Fibroblast of peridontal ligament (primary cell): ENCODE measurements around the gene F13A1.

Experiments
- DNase-seq: peaks from one replicate; pipeline ENCODE4 v3.0.0-alpha.2; 2010; ENCODE audit errors: extremely low read depth

Gene F13A1

DNA sequence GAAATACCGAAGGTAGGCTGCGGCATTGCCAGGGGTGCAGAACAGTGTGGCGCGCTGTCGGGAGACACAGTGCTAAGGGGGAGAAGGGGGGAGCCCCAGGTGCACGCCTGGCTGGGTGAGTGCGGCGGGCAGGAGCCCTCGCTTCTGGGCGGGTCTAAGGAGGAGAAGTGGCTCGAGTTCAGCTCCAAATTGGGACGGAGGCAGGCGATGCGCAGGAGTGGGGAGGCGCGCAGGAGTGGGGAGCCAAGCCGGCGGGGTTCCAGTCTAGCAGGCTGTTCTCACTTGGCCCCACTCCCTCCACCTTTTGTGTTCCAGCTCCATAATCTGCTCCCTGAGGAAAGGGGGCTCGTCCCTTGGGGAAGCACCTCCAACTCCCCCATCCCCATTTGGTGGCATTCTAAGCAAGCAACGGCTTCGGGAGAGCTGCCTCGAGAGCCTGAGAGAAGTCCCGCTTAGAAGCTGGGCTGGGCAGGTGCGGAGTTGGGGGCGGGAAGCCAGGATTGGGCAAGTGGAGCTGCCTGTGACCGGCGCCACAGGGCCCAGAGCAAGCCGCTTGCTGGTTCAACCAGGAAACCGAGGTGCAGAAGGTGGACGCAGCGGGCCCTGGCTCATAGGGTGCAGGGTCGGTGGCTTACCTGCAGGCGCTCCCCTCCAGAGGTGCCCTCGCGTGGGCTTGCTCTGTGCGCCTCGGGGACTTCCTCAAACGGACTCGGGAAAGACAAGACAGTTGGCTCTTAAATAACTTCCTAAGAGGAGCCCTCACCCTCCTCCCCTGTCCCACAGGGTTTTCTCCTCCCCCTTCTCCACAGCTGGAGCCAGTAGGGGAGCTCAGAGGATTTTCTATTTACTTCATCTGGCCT lies at the start of gene F13A1:
Gene F13A1 (minus strand): TSS at position 711 of the 860 bp plus-strand sequence. CDS start 1,998 bp downstream, outside the sequence.
- no peak for DNase-seq

DNA sequence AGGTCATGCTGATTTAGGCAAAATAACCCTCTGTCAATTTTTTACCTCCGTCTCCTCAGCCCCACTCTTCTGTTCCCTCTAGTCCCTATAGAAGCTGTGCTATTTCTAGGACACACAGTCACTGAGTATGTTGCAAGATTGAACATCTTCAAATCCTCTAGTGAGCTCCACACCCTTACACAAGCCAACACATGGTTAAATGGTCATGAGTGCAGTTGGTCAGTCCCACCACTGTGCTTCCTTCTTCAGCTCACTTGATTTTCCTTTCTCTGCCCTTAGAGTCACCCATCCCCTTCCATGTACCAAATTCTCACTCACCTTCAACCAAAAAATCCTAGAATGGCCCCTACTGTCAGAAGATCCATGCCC lies 48.2 kb upstream of the F13A1 start:
- DNase-seq = no peak

DNA sequence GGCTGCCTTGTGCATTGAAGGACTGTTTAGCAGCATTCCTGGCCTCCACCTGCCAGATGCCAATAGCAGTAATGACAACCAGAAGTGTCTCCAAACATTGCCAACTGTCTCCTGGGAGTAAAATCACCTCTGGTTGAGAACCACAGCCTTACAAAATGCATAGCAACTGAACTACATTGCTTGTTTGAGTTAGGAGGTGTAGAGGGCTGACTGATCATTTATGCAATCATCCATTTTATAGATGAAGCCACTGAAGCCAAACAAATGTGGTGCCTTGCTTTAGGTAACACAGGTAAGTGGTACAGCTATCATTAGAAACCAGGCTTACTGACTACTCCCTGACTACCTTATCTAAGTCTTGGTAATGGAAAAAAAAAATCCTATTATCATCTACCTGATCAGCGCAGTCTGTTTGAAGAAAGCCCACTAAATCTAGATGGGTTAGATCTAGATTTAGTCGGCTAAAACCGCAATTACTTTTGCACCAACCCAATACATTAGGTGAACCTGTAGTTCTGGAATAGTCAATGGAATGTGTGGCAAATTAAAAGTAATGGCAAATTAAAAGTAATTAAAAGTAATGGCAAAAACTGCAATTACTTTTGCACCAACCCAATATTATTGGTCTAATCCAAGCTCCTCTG lies 47.7 kb upstream of the F13A1 start:
- DNase-seq = no peak

DNA sequence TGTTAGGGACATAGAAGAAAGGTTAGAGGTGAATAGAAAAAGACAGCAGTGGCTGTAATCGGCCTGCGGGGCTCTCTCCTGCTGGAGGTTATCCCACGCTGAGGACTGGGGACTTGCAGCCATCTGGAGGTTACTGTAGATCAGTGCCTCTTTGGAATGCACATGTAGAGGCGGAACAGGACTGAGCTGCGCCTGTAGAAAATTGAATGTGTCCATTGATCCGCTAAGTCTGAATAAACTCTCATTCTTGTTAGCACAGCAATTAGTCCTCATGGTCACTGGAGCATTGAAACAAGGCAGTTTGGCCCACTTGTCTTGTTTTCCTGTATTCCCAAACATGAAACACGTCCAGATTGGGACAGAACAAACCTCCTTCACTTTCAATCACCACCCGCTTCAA lies 46.3 kb upstream of the F13A1 start:
- DNase-seq = no peak

DNA sequence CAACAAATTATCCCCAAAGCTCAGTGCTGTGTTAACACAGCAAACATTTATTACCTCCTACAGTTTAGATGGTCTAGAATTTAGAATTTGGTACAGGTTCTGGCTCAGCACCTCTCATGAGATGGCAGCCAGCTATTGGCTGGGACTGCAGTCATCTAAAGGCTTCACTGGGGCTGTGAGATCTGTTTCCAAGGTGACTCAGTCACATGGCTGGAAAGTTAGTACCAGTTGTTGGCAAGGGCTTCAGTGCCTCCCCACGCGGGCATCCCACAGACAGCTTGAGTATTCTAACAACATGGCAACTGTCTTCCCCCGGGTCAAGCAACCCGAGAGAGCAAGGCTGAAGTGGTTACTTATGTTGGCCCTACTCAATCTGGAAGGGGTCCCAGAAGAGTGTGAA lies 44.8 kb upstream of the F13A1 start:
- DNase-seq = no peak

DNA sequence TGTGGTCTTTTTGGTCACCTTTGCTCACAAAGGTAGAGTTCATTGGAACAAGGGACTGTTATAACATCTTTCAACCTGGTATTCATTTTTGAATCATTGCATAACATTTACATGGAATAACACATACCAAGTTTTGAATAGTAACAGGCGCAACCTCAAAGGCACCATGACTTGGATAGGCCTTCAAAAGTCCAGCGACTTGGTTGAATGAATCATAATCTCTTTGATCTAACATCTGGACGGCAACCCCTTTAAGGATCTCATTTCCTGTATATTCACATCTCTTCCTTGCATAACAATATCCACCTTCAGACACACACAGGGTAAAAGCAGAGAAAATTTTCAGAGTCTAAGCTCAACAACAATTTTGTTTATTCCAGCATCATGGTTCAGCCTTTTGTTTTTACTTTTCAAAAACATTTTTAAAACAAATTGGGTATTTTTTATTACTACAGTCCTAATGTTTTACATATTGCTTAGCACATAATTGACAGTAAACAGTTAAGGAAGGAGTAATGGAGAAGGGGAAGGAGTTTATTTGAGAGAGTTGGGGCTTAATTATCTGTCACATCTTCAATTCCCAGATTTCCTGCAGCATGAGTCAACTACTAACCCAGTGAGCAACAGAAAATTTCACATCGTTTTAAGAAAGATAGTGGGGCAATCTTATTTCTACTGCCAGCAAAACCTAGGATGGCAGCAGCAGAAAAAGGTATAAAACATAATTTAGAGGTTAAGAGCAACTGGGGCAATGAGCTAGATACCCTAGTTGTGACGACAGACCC lies 41.8 kb upstream of the F13A1 start:
- DNase-seq = no peak

DNA sequence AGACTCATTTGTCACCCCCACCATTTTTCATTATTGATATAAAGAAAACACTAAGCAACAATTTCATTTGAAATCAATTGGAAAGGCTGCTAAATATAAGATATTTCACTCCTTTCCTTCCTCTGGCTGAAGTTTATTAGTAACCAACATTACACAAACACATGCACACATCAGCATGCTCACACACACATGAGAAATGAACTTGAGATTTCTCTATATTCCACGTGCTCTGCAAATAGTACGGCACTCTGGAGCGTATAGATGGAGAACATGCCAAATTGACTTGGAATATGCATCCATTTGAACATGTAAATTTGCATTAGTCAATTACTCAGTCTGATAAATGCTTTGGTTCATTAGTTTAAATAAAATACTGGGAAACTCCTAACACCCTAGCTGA lies 37.1 kb upstream of the F13A1 start:
- no peak for DNase-seq

DNA sequence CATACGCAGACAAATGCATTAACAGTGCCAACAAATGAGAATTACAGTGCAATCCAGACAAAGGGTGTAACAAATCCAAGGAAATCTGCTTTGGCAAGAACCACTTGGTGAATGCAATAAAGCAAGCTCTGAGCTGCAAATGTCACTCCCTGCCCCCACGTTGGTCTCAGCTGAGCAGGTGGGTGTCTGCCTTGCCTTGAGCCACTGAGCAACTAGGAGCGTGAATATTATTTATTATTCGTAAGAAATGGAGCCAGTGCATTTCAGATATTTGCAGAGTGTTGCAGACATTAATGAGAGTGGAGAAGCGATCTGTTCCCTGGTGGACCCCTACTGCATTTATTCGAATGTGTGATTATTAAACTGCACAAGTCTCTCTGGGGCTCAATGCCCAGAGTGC lies 36.6 kb upstream of the F13A1 start:
- no peak for DNase-seq

DNA sequence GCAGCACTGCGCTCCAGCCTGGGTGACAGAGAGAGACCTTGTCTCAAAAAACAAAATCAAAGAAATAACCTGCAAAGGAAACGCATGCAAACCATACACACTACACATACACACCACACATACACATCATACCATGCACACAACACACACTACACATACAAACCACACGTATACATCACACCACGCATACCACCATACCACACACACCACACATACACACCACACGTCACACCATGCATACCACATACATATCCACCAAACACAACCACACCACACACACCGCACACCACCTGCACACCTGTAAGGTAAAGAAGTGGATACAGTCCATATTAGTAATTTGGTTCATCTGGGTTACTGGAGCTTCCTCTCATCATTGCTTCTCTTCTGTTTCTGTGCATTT lies 32.3 kb upstream of the F13A1 start:
- no peak for DNase-seq

DNA sequence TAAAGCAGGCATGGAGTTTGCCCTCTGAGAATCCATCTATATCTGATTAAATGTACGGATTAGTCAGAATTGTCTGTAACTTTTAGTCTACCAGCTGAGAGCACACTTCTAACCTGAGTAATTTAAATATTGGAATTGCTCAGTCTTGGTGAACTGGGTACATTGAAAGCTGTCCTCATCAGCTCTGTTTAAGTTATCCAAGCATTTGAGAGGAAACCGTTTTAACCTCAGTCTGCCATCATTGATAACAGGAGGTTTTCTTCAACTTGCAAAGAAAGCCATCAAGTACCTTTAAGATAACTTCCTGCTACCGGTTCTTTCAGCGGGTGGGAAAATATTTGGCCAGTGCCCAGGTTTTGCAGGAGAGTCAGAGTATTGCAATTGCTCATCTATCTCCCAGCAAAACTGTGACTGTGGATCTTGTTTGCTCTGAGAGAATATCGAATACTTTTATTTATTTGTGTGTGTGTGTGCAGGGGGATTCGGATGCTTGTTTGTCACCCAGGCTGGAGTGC lies 31.1 kb upstream of the F13A1 start:
- DNase-seq = no peak

DNA sequence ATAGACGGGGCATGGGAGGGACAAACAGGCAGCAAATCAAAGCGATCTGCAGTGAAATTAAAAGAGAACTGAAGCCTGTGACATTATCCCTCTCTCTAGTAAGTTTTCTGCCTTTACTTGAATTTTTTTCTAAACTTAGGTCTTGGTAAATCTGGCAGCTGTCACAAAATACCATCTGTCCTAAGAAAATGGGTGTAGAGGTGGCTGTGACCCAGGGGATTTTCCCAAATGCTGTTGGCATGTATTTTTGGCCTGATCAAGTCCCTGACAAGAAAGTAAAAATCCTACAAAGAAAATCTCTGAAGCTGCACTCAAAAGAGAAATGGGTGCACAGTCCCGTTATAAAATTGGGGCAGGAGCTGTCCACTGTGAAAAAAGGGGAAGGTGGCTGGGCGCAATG lies 30.2 kb upstream of the F13A1 start:
- no peak for DNase-seq

DNA sequence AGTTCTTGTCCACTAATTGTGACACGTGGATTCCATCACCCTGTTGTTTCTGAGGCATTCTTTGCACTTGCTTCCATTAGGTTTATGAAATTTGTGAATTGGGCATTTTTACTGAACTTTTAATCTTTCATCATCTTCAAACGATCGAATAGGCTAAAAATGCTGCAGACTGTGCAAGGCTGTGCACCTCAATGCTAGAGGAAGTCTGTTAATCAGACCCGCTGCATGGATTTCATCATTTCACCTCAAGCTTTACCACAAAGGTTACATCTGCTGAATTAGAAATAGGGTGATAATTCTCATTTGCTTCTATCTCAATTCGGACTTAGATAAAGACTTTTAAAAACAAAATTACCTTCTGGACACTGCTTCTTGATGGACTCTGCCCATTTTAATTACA lies 27.8 kb upstream of the F13A1 start:
- DNase-seq = no peak

DNA sequence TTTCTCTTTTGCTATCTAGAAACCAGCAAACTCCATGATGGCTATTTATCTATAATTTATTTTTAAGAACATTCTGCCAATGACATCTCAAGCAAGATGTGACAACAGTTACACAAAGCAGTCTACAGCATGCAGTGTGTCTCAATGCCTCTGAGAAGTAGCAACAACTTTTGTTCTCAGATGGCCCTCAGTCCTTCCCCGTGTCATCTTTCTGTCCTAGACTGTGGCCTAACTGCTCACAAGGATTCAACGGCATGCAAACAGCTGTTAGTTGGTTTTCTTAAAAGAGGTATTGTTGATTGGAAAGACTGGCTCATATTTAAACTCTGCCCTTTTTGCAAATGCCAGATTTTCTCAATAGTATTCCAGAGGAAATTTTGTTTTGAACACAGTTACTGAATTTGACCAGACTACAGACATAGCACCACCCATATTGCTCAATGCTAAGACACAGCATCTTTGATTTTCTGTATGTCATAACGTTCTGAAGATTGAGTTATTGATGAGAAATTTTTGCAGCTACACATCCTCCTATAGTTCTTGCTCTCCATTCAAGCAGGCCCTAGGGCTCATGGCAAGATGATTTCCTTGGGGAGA lies 26.1 kb upstream of the F13A1 start:
- no peak for DNase-seq

DNA sequence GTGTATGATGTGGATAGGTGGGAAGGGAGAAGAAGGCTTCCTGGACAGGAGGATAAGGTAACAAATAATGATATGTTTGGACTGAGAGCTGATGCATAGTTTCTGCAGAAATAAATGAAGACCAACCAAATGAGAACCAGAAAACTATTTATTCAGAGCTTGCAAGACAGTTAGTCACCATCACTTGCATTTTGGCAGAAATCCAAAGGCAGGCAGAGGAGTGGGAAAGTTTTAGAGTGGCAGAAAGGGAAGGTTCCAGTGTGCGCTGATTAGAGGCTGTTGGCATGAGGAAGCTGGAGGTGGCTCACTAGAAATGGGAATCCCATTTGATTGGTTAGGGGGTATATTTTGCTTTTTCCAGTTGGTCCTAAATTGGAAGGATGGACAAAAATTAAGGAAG lies 13.0 kb upstream of the F13A1 start:
- DNase-seq = no peak

DNA sequence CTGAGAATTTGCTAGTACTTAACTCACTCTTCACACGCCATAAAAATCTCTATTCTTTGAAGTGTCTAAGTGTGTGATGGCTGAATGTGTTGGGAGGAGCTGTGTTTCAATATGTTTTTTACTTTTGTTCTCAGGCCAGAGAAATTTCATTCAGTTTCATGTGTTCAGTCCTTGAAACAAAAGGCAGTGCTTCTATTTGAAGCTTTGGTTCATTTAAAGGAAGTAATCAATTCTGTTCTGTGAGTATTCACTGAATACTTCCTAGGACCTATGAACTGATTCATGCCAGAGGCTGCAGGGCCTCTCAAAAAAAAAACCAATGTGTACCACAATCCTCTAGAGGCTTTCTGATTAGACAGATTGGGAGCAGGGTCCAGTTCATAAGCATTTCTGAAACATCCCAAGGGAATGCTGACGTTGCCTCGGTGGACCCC lies 12.4 kb upstream of the F13A1 start:
- DNase-seq = no peak

DNA sequence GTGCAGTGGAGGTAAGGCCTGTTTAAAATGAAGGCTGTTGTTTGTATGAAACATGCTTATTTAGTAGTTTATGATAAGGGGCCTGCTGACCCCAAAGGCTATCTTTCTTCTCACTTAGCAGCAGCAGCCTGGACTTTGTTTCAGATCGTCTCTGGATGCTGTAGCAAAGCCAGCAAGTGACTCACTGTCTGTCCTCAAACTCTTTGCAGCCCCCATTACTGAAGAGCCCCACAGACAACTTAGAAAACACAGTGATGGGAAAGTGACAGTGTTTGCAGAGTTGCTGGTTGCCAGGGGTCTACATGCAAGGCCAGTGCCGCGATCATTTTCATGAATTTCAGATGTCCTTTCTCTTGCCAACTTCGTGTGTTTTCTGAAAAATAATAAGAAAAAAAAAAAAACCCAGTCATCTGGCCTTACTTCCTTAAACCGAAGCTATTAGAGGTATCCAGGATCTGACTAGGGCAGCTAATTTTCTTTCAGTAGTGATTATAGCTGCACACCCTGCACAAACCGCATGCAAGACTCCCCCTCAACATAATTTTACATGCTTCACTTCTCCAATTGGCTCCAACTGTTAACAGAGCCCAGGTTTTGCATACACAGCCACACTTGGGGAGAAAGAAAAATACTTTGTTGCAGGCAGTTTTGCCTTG lies 11.6 kb upstream of the F13A1 start:
- DNase-seq = no peak

DNA sequence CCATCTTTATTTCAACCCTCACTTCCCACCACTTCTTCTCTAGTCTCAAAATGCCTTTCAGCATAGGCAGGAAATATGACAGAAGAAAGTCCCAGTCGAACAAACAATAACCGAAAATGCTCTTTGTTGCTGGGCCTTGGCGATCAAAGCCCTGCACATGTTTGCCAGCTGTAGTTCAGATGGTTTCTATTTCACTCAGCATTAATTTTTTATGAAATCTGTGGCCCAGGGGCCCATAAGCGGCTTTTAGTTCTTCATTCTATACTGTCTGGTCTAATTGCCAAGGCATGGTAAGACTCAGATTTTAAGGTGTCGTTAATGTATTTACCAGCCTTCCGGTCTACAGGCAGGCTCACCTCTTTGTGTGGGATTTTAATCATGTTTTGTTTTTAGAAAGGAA lies 10.9 kb upstream of the F13A1 start:
- no peak for DNase-seq

DNA sequence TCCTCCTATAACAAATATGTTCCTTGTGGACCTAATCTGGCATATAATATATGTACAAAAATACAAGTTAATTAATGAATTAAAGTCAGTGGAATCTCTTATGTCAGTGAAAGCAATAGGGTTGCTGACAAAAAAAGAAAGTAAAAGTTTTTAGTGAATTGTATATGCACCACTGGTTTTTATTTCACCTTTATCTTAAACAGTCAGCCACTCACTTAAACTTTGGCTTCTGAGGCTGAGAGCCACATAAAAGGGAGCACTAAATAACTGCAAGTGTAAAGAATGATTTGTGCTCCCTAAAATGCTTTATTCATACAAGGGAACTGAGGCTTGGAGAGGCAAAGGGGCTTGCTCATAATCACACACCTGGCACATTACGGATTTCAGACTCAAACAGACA lies 9.9 kb upstream of the F13A1 start:
- DNase-seq = no peak

DNA sequence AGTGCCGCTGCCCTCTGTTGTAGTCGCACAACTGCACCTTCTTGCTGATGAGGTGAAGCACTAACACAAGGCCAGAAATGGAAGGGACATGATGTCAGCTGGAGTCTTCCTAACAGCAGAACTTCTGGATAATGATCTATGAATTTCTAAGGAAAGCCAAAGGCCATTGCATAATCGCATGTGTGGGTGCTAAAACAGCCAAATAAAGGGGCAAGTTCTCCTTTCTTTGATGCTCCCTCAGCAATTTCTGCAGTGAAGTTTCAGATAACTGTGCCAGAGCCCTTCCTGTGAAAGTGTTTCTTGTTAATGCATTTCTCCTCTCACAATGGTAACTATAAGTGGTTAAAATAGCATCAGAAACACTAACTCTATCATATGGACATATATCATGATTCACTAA lies 8.0 kb upstream of the F13A1 start:
- no peak for DNase-seq

DNA sequence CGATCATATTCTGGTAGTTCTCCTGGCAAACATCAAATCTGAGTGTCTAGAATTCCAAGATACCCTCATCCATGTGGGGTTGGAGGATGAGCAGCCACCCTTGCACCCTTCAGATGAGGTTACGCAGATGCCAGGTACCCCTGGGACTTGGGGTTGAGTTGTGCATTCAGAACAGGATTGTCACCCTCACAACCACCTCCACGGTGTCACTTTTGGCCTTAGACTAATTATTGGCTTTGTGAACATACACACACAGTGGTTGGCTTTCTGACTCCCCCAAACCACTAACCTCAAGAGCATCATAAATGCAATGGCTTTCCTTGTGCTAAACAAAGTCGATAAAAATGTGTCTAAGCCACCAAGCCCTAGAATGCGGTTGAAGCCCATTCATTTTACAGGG lies 2.9 kb upstream of the F13A1 start:
- no peak for DNase-seq

DNA sequence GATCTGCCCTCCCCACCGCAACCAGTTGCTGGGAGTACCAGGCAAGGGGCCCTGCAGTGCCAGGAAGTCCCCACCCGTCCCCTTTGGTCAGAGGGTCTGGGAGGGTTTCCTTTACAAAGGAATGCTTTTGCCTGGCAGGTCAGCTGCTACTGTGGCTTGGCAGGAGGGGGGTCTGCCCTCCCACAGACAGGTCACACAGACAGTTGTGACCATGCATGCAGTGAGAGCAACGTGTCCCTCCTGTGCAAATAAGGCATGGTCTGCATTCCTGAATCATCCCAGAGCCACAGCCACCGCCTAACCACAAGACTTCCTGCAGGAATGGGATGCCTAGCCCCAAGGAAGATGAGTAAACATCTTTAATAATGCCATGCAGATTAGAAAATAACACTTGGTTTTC lies 439 bp upstream of the F13A1 start:
- no peak for DNase-seq
